Measurements from ENCODE around the gene MESD.

MESD gene

GRCh38 chr15:80989518-80990478 lies at the start of gene MESD:
TSS of gene MESD (minus strand) at chr15:80989819. CDS start at chr15:80989791, 28 bp downstream.
- peak; percentile 95 for DNase-seq (ENCODE audit: low read depth)

- DNase-seq (ENCODE audit: low read depth), result no peak
These were observed 49.5 kb upstream of the MESD start for GRCh38 chr15:81038975-81039607.

- no peak for DNase-seq (ENCODE audit: low read depth)
These were observed 48.5 kb upstream of the MESD start for GRCh38 chr15:81037952-81038743.

GRCh38 chr15:81033508-81033907 lies 43.9 kb upstream of the MESD start:
- no peak for DNase-seq (ENCODE audit: low read depth)

GRCh38 chr15:81032818-81033217 lies 43.2 kb upstream of the MESD start:
- DNase-seq (ENCODE audit: low read depth), result no peak

- DNase-seq (ENCODE audit: low read depth), result no peak
These were observed 42.7 kb upstream of the MESD start for GRCh38 chr15:81032355-81032754.

GRCh38 chr15:81031203-81031602 lies 41.6 kb upstream of the MESD start:
- DNase-seq (ENCODE audit: low read depth), result no peak

- no peak for DNase-seq (ENCODE audit: low read depth)
These were observed 40.7 kb upstream of the MESD start for GRCh38 chr15:81030301-81030750.

GRCh38 chr15:81029414-81030300 lies 40.0 kb upstream of the MESD start:
- no peak for DNase-seq (ENCODE audit: low read depth)

GRCh38 chr15:81026836-81027599 lies 37.4 kb upstream of the MESD start:
- DNase-seq (ENCODE audit: low read depth), result no peak

- no peak for DNase-seq (ENCODE audit: low read depth)
These were observed 36.2 kb upstream of the MESD start for GRCh38 chr15:81025721-81026370.

GRCh38 chr15:81024936-81025335 lies 35.3 kb upstream of the MESD start:
- DNase-seq (ENCODE audit: low read depth), result no peak

GRCh38 chr15:81024265-81024872 lies 34.8 kb upstream of the MESD start:
- no peak for DNase-seq (ENCODE audit: low read depth)

- DNase-seq (ENCODE audit: low read depth), result peak; percentile 74
These were observed 34.1 kb upstream of the MESD start for GRCh38 chr15:81023483-81024264.

- DNase-seq (ENCODE audit: low read depth), result no peak
These were observed 31.7 kb upstream of the MESD start for GRCh38 chr15:81021321-81021720.

GRCh38 chr15:81018197-81018596 lies 28.6 kb upstream of the MESD start:
- DNase-seq (ENCODE audit: low read depth), result no peak

- no peak for DNase-seq (ENCODE audit: low read depth)
These were observed 27.0 kb upstream of the MESD start for GRCh38 chr15:81016489-81017068.

All from fibroblast of gingiva (primary cell).